ENCODE measurements around the gene POU5F1.
"Not testable (repeated sequence)": the region's sequence is repeated elsewhere in the genome, so short reads cannot be mapped to it uniquely, and the experiment has no call there.

Gene POU5F1

GRCh38 chr6:31170600-31170881 lies at the start of gene POU5F1:
Gene POU5F1 (minus strand): TSS chr6:31170682. CDS start chr6:31170620, 62 bp downstream.
- DNase-seq = no peak

GRCh38 chr6:31216208-31216898 lies 45.9 kb upstream of the POU5F1 start:
- DNase-seq = no peak

- not testable (repeated sequence) for DNase-seq
These were observed 44.7 kb upstream of the POU5F1 start for GRCh38 chr6:31215216-31215615.

- DNase-seq = no peak
These were observed 44.0 kb upstream of the POU5F1 start for GRCh38 chr6:31214516-31214915.

- no peak for DNase-seq
These were observed 40.5 kb upstream of the POU5F1 start for GRCh38 chr6:31210741-31211532.

GRCh38 chr6:31210123-31210522 lies 39.6 kb upstream of the POU5F1 start:
- DNase-seq = no peak

GRCh38 chr6:31209137-31209536 lies 38.7 kb upstream of the POU5F1 start:
- DNase-seq = no peak

- DNase-seq = no peak
These were observed 38.0 kb upstream of the POU5F1 start for GRCh38 chr6:31208506-31208905.

GRCh38 chr6:31205638-31206037 lies 35.2 kb upstream of the POU5F1 start:
- no peak for DNase-seq

- DNase-seq = no peak
These were observed 34.3 kb upstream of the POU5F1 start for GRCh38 chr6:31204751-31205145.

GRCh38 chr6:31203345-31203979 lies 33.0 kb upstream of the POU5F1 start:
- peak; percentile 79 for DNase-seq

GRCh38 chr6:31202259-31203166 lies 32.0 kb upstream of the POU5F1 start:
- no peak for DNase-seq

- DNase-seq = not testable (repeated sequence)
These were observed 28.6 kb upstream of the POU5F1 start for GRCh38 chr6:31199105-31199452.

GRCh38 chr6:31197559-31198305 lies 27.2 kb upstream of the POU5F1 start:
- peak; percentile 95 for DNase-seq

- not testable (repeated sequence) for DNase-seq
These were observed 26.0 kb upstream of the POU5F1 start for GRCh38 chr6:31196251-31197022.

GRCh38 chr6:31195308-31195979 lies 25.0 kb upstream of the POU5F1 start:
- DNase-seq = not testable (repeated sequence)

GRCh38 chr6:31194061-31194834 lies 23.8 kb upstream of the POU5F1 start:
- no peak for DNase-seq

- DNase-seq = no peak
These were observed 22.7 kb upstream of the POU5F1 start for GRCh38 chr6:31193206-31193605.

- peak; percentile 67 for DNase-seq
These were observed 22.1 kb upstream of the POU5F1 start for GRCh38 chr6:31192431-31193105.
